ENCODE results near the gene TTLL1.
"Not testable (repeated sequence)": the region's sequence is repeated elsewhere in the genome, so short reads cannot be mapped to it uniquely, and the experiment has no call there.

TTLL1 gene

GRCh38 chr22:43060183-43060582 is 29.0 kb downstream of the TTLL1 start:
- DNase-seq, result peak; percentile 2 to 33

- DNase-seq, result no peak
Measured at GRCh38 chr22:43057641-43058040, 31.6 kb downstream of the TTLL1 start.

DNA sequence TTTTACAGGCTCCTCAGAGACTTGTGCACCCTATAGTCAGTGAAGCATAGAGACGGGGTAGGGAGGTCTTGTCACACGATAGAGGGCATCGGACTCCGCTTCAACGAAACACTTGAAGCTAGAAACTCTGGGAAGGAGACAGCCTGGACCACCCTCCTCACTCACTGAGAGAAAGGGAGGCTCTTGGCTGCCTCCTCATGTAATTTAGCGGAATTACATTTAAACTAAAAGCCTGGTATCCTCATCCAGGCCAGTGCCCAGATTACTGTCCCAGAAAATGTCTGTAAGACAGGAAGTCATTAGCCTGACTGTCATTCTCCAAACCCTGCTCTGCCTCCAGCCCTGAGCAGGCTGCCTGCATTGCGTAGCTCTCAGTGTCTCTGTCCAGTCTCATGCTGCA is 36.0 kb downstream of the TTLL1 start:
- DNase-seq, result peak; percentile 14 to 26

DNA sequence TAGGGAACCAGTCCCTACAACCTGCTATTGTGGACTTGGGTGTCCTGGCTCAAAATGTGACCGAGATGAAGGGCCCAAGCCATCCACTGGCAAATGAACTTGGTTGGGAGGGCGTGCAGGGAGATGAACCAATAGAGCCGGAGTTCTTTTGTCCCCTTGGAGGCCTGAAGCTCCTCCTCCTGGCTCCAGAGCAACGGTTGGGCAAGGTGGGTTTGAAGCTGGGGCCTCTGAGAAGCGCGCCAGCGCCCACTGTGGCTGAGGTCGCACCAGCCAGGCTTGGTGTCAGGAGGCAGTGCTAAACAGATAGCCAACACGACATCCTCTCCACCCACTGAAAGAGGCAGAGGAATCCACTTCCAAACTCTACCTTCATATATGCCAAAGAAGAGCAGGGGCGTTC is 38.2 kb downstream of the TTLL1 start:
- no peak for DNase-seq

DNA sequence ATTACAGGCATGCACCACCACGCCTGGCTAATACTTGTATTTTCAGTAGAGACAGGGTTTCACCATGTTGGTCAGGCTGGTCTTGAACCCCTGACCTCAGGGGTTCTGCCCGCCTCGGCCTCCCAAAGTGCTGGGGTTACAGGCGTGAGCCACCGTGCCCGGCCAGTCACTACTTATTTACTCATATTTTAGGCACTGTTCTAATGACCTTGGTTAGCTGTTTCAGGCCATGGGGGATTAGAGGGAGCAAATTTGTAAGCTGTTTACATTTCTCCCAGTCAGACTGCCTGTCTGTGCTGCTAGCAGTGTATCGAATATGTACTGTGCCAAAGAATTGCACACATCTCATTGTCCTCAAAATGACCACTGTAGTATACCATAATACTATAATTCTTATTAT is 41.6 kb downstream of the TTLL1 start:
- no peak for DNase-seq

GRCh38 chr22:43044290-43044712 is 44.9 kb downstream of the TTLL1 start:
- DNase-seq, result no peak

DNA sequence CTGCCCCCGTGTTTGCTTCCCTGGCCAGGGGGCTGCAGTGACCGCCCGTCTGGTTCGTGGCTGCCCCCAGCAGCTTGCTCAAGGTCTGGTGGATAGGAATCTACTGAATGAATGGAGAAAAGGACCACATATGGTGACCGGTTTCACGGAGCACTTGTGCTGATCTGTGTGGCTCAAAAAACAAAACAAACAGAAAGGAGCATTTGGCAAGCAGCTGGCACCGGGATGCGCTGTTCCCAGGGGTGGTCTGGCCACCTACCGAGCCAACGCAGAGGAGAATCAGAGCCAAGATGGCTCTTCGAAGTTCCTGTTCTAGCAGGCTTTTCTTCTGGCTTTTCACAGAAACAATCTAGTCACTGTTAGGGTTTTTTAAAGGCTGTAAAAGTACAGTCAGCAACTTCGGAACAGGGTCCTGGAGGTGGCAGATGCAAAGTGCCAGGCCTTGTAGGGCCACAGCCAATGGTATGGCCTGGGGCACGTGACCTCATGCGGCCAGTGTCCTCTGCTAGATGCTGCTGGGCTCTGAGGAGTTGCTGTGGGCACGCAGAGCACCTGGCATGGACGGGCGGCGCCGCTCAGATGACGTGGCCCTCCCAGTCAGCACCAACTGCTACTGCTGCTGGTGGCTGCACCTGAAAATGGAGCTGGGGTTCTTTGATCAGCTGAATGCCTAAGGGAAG is 47.0 kb downstream of the TTLL1 start:
- no peak for DNase-seq

- DNase-seq, result no peak
Measured at GRCh38 chr22:43039800-43040199, 49.4 kb downstream of the TTLL1 start.

DNA sequence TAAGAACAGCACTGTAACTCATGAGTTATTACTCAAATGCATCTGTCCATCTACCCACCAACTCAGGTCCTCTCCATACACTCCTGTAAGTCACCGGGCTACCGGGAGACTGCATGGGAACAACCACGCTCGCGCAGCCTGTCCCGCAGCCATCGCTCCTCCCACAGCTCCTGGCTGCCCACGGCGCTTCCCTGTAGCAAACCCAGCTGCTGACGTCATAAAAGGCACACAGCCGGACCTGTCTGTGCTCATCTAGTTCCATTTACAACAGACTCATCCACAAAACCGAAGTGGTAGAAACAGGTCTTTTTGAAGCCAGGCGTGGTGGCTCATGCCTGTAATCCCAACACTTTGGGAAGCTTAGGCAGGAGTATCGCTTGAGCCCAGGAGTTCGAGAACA is 50.9 kb downstream of the TTLL1 start:
- no peak for DNase-seq

- no peak for DNase-seq
Measured at GRCh38 chr22:43036282-43036829, 52.8 kb downstream of the TTLL1 start.

- no peak for DNase-seq
Measured at GRCh38 chr22:43035250-43035649, 53.9 kb downstream of the TTLL1 start.

DNA sequence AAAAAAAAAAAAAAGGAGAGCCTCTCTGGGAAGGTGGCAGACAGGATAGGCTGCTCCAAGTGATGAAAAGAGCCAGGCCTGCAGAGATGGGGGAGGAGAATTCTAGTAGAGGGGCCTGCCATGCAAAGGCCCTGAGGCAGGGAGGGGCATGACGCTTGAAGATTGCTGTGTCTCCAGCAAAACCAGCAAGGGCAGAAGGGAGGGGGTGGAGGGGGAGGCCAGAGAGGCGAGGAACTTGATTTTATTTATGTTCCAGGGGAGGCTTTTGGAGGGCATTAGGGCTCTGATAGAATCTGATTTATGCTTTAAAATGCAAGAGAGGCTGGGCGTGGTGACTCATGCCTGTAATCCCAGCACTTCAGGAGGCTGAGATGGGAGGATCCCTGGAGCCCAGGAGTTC is 57.6 kb downstream of the TTLL1 start:
- no peak for DNase-seq

GRCh38 chr22:43018615-43019014 is 70.6 kb downstream of the TTLL1 start:
- no peak for DNase-seq

- no peak for DNase-seq
Measured at GRCh38 chr22:43017525-43018460, 71.4 kb downstream of the TTLL1 start.

- not testable (repeated sequence) for DNase-seq
Measured at GRCh38 chr22:43016150-43016549, 73.0 kb downstream of the TTLL1 start.

DNA sequence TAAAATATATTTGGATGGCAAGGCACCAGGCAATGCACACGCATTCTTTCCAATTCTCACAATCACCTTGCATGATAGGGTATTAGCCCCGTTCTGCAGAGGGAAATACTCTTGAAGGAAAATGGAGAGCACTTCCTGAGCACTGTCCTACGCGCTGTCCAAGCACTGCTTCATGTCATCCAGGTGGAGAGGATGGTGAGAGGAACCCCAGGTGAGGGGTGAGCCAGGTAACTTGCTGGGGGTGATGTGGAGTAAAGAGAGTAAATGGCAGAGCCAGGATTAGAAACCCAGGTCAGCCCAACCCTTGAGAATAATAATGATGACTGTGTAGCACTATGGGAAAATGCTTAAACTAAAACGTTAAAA is 73.5 kb downstream of the TTLL1 start:
- DNase-seq, result no peak

- peak; percentile 95 for DNase-seq
Measured at GRCh38 chr22:43014869-43015676, 74.1 kb downstream of the TTLL1 start, which contains the start of gene PACSIN2. PACSIN2 (minus strand) TSS chr22:43015149; CDS start chr22:42912080, 103,069 bp downstream.

DNA sequence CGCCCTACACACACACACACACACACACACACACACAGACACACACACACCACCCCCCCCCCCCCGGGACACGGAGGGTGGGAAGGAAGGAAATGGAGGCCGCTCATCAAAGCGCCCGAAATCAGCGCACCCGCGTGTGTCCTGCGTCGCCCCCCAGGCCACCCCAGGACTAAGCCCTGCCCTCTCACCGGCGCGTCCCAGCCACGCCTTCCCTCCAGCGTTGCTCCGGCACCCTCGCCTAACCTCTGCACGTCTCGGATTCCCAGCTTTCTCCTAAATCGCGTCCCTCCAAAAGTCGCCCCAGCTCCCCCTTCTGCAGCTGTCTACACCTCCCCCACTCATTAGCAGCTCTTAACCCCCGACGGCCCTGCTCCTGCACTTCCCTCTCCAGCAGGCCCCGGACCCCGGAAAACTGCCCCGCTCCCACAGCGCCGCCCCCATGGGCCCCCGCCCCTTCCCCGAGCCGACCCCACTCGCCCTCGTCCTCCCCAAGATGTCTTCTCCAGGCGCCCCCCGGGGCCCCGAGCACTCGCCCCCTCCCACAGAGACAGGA is 74.8 kb downstream of the TTLL1 start:
- peak in 1 of 2 experiments; percentile 46 for DNase-seq

DNA sequence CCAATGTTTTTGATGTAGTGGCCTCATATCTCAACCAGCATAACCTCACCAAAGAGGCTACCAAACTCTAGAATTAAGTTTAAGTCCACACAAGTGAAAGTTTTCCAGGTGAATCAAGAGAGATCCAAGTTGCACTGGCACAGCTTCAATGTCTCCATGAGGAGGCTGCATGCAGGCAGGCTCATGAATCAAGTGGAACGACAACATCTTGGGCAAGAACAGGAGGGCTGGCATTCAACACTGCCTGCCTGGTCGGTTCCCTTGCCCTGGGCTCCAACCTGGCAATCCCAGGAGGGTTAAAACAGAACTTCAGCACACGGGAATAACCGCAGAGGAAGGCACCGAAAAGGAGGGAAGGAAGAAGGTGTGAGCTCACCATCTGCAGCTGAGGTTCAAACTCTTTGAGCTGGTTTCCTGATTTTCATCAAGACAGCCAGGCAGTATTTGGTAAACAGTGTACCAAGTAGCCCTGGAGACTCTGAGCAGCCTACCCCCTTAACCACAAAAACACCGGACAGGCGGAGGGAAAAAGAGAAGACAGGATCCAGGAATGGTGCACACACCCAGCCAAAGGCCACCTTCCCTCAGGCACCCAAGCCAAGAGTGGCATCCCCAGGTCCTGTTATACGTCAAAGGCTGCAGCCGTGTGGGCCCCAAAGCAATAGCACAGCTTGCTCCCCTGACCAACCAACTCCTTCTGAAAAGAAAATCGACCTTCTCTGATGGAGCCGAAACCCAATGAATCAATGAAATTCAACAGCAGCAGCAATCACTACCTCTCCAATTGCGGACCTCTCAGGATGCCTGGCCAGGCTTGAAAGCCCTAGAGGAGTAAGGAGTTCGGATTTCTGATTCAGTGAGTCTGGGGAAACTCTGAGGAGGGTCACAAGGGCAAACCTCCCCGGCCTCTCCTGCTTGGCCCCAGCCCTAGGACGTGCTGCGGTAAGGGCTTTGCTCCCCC is 75.6 kb downstream of the TTLL1 start:
- DNase-seq, result no peak

DNA sequence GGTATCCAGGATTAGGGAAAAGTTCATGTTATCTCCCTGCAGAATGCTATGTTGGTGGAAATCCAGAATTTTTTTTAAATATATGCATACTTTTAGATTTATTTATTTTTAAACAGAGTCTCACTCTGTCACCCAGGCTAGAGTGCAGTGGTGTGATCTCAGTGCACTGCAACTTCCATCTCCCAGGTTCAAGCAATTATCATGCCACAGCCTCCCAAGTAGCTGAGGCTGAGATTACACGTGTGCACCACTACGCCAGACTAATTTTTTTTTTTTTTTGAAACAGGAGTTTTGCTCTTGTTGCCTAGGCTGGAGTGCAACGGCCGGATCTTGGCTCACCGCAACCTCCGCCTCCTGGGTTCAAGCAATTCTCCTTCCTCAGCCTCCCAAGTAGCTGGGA is 76.8 kb downstream of the TTLL1 start:
- no peak for DNase-seq

- DNase-seq, result no peak
Measured at GRCh38 chr22:43011079-43011478, 78.1 kb downstream of the TTLL1 start.
